HG02759 (cell line): ENCODE measurements around the gene ZNF467.

Experiments used
- ATAC-seq: cut with Tn5 transposase; IDR thresholded peaks from one replicate; pipeline ENCODE4 v1.9.1; 2021; ENCODE audit warnings: mild to moderate bottlenecking, moderate library complexity; ENCODE audit not compliant: unreplicated experiment

ZNF467 gene

DNA sequence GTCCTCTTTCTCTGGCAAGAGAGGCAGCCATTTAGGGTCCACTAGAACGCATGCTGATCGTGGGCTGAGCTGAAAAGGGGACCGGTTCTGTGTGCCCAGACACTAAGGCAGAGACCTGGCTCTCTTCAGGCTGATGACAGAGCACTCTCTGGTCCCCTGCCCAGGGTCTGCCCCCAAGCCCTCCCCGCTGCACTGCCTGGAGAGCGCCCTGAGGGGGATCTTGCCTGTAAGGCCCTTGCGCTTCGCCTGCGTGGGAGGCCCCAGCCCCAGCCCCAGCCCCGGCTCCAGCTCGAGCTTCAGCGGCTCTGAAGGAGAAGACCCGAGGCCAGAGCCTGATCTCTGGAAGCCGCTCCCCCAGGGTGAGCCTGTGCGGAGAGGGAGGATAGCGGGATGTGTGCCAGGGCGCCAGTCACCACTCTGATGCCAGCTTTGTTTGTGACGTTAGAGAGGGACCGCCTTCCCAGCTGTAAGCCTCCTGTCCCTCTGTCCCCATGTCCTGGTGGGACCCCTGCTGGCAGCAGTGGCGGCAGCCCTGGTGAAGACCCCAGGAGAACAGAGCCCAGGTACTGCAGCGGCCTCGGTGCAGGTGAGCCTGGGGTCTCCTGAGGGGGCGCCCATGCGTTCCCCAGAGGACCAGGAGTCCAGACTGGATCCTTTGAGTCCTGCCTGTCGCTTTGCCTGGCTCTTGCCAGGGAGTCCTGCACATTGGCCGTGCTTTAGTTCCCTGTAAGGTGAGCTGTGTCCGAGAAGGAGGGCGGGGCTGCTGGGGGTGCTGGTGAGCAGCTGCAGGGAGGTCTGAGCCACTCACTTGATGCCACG, 43.2 kb downstream of the ZNF467 start:
- ATAC-seq: no peak

DNA sequence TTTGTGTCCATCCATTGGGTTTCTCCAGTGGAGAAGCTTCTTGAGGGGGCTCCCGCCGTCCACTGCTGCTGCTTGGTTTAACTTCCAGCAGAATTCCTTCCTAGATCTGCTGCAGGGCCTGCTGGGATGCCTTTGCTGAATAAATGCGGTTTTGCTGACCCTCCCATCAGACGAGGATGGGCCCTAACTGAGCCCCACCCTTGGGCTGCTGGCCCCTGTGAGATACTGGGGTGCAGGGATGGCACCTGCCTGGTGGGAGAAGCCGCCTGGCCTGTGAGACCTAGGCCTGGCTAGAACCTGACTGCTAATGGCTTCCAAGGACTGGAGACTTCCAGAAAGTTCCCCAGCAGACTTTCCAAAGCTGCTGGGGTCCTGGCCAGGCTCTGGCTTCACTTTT, 43.8 kb downstream of the ZNF467 start:
- ATAC-seq: no peak

DNA sequence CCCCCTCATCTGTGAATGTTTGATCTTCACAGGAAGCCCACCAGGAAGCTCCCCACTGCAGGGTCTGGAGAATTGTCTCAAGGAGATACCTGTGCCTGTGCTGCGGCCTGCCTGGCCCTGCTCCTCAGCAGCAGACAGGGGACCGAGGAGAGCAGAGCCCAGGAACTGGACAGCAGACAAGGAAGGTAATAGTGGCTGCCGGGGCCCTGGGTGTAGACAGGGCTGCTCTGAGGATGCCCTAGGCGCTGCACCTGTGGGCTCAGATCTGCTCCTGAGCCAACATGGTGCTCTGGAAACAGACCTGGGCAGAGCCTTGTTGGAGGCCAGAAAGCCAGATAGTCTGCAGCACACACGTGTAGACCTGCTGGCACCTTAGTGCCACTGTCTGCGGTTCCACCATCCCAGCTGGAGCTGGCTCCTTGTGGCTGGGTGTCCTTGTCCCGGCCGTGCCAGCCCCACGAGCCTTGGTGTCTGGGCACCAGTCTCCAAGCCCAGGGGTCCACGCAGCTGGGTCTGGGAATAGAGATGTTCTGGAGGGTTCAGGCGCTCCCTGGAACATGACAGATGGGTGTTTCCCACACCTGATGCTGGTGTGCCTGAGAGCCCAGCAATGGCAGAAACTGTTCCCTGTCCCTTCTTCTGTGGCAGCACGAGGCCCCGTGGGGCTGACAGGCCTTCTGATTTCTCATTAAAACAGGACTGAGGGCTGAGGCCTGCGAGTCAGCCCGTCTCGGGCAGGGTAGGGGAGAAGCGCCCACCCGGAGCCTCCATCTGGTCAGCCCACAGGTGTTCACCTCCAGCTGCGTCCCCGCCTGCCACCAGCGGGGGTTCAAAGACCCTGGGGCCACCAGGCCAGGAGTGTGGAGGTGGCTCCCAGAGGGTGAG, 44.7 kb downstream of the ZNF467 start:
- no peak for ATAC-seq

DNA sequence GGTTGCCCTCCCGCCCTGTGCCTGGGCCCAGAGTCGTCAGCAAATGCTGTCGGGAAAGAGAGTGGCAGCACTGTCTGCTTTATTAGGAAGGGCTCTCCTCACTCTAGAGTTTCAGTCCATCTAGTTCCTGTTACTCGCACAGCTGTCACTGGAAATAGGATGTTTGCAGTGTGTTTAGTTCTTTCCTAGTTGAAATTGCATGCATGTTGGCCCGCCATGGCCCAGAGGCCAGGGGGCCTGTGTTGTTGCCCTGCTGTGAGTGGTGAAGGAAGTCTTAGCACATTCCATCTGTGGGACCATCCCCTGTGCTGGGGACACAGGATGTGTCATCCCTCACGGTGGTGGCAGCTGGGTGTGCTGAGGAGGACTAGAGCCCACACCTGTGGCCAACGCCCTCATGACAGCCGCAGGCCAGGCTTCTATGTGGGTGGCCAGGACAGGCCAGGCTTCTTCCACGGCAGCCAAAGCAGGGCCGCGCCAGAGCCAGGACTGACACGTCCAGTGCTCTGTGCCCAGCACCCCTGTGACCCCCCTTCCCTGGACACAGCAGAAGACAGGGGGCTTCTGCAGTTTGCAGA, 45.4 kb downstream of the ZNF467 start:
- no peak for ATAC-seq

DNA sequence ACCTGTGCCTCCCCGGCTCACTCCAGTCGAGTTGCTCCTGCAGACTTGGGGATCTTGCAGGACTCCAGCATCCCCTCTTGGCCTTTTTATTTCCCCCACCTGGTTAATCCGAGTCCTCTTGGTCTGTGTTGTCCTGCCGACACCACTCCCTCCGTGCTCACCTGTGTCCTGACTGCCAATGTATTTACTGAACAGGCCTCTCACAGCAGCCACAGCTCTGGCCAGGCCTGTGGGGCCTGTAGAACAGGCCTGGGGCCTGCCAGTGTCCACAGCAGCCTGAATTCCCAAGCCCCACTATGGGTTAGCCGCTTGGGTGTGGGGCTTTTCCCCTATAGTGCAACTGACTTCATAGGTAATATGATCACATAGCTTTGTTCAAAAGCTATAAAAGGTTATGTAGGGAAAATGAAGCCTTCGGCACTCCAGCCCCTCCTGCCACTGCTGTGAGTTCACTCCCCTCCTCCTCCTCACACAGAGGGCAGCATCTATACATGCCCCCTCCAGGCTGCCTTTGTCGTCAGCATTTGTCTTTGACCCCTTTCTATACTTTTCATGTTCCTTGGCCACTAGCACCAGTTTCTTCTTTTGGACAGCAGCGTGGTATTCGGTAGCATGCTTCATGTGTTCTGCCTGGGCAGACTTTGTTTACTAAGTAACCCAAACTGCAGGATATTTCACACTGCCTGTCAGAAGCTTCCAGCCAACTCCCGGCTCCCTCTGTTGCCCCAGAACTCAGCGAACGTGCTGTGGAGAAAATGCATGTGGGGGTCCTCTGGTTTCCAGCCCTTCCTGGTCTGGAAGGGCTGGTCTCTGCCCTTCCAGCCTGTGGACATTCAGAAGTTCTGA, 46.1 kb downstream of the ZNF467 start:
- ATAC-seq: no peak

- ATAC-seq: no peak
These were observed 47.5 kb downstream of the ZNF467 start for GRCh38 chr7:149725916-149726315.

DNA sequence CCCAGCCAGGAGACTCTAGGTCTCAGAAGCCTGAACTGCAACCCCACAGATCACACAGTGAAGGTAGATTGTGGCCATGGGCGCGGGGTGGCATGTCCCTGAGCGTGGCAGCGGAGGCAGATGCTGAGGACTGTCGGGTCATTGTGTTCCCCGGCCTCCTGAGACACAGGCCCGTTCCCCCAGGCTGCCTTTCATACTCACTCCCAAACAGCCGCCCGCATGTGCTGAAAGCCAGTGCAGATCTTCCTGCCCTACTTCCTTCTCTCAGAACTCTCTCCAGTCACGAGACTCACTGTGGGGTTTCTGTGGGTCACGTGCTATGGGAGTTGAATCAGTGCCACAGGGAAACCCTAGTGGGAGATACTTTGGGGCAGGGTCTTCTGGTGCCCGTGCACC, 48.0 kb downstream of the ZNF467 start:
- ATAC-seq: no peak

- no peak for ATAC-seq
These were observed 48.5 kb downstream of the ZNF467 start for GRCh38 chr7:149724661-149725425.

DNA sequence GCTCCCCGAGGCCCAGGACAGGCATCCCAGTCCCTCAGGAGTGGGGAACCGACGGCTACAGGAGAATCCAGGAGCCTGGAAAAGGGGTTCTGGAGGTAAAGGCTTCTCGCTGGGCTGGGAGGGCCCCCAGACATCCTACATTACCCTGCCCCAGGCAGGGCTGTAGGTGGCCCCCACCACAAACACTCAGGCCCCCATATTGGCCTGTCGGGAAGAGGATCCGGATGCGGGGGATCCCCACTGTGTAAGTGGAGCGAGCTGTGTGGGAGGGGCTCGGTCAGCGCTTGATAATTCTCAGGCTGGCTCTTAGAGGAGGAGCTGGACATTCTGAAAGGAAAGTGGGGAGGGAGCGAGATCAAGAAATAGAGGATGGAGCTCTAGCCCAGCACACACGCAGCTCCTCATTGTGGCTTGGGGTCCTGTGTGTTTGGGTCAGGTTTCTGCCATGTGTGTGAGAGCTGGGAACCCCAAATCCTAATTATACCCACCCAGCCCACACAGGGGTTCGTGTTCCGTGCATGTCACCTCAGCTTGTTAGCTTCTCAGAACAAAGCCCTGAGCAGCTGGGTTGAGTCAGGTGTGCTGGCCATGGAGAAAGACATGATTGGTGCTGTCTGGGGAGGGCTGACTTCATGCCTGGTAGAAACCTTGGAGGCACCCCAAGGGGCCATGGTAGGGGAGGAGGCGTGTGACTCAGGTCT, 49.4 kb downstream of the ZNF467 start:
- no peak for ATAC-seq

DNA sequence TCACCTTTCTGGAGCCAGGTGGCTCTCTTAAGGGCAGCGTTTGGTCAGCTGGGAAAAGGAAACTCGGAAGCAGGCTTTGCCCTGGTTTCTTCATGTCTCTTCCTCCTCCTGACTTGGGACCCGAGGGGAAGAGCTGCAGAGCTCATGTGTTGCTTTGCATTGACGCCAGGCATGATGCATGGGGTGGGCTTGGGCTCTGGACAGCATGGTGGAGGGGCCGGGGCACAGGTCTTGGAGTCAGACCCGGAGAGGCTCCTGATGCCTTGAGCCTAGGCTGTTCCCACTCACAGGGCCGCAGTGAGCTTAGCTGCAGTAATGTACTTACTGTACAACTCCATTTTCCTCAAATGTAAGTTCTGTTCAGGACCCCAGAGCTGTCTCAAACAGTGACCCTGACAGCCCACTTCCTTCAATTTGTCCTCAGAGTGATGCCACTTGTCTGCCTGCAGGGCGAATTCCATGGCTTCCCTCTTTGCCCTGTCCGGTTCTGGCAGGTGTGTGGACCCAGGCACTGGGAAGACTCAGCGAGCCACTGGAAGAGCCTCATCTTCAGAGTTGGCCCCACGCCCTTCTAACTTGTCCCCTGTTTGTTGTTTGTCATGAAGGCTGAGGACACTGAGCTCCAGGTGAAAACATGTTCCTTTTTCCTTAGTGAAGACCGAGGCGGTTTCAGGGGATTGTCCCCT, 50.2 kb downstream of the ZNF467 start:
- ATAC-seq: no peak

DNA sequence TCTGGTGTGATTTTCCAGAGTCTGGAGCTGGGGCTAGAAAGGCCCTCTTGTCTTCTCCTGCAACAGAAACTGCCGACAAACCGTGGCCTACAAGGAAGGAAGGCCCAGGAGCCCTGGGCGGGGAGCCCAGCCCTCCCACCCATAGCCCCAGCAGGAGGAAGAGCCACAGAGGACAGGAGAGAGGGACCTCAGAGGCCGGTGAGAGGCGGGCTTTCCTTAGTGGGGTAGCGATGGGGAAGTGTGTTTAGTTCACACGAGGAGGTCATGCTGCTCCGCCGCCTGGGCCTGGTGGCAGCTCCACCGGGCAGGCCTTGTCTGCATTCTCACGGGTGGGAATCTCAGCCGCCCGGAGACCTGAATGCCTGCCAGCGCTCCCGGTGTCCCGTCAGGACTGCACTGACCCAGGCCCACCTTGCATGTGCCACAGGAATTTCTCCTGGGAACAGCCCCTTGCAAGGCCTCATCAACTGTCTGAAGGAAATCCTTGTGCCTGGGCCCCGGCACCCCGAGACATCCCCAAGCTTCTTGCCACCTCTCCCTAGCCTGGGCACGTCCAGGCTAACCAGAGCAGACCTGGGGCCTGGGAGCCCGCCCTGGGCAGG, 50.9 kb downstream of the ZNF467 start:
- ATAC-seq: no peak

DNA sequence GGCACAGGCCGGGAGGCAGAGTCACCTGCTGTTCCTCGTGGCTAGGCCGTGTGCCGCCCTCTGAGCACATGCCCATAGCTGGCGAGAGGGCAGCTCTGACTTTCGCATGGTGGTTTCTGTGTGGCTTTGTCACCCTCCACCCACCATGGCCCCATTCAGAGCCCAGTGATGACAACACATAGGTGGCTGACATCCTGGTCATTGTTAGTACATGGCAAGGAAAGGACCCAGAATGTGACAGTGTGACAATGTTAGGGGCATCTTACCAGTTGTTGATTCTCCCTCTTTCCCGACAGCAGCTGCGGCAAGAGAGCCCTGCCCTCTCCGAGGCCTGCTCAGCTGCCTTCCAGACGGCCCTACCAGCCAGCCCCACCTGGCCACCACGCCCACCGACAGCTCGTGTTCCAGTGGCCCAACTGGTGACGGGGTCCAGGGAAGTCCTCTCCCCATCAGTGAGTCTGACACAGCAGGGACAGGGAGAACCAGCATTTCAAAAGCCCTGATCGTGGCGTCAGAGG, 52.2 kb downstream of the ZNF467 start:
- no peak for ATAC-seq

DNA sequence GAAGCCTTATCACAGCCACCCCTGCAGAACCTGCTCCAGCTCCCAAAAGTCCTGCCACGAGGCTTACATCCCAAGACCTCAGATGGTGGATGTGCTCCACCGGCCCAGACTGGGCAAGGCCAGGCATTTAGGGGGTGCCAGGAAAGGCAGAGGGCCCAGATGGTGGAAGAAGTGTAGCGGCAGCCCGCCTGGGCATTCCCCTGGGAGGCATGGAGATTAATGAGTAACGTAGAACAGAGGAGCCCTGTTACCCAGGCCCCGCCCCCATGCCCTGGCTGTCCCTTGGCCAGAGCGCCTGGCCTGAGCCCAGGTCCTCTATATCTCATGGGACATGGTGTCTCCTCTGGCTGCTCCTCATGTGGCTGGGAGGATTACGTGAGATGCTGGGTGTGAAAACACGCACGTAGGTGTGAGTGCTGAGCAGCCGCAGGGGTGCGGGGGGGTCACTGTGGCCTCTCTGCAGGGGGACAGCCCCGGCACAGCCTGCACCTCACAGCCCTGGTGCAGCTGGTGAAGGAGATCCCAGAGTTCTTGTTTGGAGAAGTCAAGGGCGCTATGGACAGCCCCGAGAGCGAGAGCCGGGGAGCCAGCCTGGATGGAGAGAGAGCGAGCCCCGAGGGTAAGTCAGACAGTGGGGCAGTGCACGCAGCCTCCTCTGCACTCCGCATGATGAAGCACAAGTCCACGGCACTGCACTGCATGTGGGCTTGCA, 52.9 kb downstream of the ZNF467 start:
- ATAC-seq: peak; percentile 68

GRCh38 chr7:149719912-149720335, 53.5 kb downstream of the ZNF467 start:
- ATAC-seq: peak; percentile 80

DNA sequence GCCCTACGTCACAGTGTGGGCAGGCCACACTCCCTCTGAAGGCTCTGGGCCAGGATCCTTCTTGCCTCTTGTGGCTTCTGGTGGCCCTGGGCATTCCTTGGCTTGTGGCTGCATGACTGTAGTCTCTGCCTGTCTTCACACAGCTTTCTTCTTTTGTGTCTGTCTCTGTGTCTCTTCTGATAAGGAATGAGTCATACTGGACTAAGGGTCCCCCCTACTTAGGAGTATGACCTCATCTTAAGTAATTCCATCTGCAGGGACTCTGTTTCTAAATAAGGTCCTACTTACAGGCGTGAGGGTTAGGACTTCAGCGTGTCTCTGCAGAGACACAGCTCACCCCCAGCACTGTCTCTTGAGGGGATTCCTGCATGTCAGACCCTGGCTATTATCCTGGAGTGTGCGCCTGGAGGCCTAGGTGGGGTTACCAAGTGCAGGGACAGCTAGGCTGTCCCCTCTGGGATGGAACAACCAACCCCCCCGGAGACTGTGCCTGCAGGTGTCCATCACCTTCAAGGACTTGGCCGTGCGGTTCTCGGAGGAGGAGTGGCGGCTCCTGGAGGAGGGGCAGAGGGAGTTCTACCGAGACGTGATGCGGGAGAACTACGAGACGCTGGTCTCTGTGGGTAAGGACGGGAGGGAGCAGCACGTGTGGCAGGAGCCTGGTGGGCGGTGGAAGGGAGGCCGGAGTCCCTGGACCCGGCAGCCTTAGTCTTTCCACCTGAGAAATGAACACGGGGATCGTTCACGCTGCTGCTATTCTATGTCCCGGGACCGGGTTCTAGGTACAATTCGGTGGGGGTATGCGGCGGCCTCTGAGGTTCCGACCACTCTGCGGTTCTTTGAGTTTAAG, 54.1 kb downstream of the ZNF467 start:
- ATAC-seq: no peak

DNA sequence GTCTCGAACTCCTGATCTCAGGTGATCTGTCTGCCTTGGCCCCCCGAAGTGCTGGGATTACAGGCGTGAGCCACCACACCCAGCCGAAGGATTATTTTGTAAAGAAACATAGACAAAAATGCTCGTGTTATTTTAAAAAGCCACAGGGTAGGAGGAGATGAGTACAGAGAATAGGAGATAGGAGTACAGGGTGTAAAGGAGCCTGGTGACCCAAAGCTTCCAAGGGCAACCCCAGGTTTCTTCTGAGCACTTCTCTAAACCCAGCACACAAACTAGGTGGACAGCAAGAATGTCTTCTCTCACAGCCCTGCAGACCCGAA, 54.7 kb downstream of the ZNF467 start:
- no peak for ATAC-seq

DNA sequence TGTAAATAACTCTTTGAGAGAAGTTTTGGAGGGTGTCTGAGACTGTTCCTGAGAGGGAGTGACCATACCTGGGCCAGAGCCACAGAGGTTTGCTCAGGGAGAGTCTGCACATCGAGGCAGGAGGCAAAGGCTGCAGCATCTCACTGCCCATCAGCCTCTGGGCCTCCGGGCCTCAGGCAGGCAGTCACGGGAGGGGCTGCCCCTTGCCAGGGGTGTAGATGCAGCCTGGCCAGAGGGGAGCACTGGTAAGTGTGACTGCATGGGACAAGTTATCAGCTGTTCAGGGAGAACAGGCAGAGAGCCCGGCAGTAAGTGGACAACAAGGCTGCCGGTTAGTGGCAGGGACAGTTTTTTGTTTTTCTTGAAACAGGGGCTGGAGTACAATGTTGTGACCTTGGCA, 55.9 kb downstream of the ZNF467 start:
- no peak for ATAC-seq
